RPMI8226 (cell line): ENCODE measurements around the gene FOXQ1.
"Not testable (repeated sequence)": the region's sequence is repeated elsewhere in the genome, so short reads cannot be mapped to it uniquely, and the experiment has no call there.

ENCODE experiments used
- DNase-seq: peaks from one replicate; pipeline ENCODE4 v3.0.0-alpha.2; 2015

Gene FOXQ1

DNA sequence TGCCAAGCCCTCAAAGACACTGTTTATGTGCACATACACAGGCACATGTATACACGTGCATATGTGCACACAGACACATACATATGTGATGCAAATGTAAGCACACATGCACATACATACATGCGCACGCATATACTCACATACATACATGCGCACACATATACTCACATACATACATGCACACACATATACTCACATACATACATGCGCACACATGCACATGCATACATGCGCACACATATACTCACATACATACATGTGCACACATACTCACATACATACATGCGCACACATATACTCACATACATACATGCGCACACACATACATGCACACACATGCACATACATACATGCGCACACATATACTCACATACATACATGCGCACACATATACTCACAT is 20.5 kb upstream of the FOXQ1 start:
- DNase-seq = no peak

GRCh38 chr6:1295420-1295819 is 16.5 kb upstream of the FOXQ1 start:
- DNase-seq = no peak

DNA sequence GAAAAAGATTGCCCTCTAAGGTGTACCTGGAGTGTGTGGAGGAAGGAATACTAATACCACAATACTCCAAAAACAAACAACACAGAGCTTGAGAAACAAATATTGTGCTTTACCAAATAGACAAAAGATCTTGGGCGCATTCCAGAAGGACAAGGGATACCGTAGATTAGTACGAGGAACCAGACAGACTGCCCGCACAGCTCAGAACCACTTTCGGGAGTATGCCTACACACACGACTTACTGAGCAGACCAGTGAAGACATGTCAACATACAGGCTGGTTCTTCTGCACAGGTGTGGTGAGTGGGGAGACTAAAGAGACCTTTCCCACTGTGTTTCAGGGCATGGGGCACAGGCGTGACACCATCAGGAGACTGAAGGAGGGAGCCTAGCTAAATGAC is 15.8 kb upstream of the FOXQ1 start:
- DNase-seq = no peak

DNA sequence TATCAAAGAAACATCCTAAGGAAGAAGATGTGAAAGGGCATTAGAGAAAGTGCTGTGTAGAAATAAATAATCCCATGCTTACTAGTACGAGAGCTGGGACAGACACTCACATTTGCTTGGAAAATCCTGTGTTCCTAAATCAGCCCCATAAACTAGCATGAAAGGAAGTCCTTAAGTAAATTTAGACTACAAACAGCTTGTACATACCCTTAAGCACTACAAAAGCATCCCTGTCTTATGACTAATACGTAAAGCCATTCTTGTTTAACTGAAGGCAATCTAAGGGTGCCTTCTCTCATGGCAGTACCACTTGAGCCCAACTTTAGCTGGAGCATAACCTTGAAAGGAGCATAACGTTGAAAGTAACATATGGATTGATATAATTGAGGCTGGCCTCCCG is 15.4 kb upstream of the FOXQ1 start:
- no peak for DNase-seq

DNA sequence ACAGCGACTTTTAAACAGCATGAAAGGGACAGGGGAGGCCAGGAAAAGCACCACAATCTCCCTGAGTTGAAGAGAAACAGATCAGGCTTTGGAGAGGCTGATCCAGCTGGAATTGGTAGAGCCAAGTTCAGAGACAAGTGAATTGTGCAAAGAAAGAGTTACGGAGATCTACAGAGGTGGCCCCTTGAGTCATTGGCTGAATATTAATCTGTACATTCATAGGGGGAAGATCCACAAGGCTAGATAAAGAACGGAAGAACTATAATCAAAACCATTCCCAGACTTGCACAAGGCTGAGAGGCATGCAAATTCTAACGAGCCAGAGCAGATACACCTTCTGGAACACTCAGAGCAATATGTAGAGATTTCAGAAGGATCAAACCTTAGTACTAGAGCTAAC is 14.2 kb upstream of the FOXQ1 start:
- no peak for DNase-seq

DNA sequence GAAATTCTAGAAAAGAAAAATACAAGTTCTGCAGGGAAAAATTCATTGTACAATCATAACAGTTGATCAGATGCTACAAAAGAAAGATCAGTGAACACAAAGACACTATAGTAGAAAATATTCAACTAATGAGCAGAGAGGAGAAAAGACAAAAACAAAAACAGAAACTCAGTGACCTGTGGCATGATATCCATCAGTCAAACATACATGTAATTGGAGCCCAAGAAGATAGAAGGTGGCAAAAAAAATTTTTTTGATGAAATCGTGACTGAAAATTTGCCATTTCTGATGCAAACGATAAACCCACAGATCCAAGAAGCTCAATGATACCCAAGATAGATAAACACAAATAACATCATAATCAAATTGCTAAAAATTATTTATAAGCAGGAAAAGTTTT is 13.1 kb upstream of the FOXQ1 start:
- DNase-seq = no peak

DNA sequence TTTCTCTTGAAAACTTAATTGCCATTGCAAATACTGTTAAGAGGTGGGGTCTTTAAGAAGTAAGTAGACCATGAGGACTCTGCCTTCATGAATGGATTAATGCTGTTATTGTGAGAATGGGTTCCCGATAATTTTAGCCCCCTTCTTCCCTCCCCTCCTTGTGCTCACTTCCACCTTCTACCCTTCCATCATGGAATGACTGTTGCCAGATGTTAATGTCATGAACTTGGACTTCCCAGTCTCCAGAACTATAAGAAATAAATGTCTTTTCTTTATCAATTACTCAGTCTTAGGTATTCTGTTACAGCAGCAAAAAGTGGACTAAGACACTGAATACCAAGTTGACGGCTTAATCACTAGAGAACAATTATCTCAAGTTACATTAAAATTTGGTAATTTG is 5.8 kb upstream of the FOXQ1 start:
- no peak for DNase-seq

DNA sequence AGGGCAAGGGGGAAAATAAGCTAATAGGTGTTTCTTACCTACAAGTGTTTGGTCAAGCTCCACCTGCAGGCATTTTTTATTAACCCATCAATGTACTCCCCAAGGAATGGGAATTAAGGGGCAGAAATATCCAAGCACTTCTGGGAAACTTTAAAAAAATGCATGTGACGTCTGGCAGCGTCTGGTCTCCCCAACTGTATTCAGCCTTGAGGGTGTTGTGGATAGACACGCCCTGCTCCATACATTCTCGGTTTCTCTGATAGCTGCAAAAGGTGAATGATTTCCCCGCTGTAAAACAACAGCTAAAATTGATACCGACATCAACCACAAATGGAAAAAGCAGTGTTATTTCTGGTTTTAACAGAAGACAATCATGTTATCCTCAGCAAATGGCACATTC is 2.5 kb upstream of the FOXQ1 start:
- DNase-seq = no peak

DNA sequence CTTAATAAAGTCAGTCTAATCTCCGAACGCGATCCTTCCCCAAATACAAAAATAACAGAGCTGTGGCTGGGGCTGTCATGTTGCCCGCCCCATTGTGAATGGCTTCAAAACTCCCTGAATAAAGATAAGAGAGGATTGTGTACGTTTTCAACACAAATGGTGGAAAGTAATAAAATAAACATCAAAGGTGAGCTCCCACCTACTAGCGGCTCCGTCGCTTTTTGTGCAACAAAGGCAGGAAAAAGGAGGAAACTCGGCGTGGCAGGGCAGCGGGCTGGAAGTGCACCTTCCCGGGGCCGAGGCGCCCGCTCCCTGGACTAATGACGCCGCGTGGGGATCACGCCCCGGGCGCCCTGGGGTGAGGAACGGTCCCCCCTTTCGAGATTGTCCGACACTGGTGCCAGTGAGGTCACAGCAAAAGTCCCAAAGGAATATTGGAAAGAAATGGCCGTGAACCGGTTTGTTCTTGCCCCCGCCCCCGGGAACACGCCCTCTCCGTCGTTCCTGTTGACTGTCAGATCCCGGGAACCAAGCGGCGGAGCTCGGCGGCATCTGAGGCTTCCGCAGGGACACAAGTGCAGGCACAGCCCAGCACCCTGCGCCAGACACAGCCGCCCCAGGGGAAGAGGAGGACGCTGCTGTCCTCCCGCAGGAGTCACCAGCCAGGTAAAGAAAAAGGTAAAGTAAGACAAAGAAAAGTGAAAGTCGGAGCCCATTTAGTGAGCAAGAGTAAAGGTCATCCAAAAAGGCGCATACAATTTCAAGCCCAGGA is 1.1 kb upstream of the FOXQ1 start:
- DNase-seq = no peak

- no peak for DNase-seq
Measured at GRCh38 chr6:1312203-1312472, 240 bp downstream of the FOXQ1 start.

GRCh38 chr6:1312473-1313367 is 822 bp downstream of the FOXQ1 start:
- no peak for DNase-seq

- no peak for DNase-seq
Measured at GRCh38 chr6:1313384-1313766, 1.5 kb downstream of the FOXQ1 start.

- no peak for DNase-seq
Measured at GRCh38 chr6:1313767-1314503, 2.0 kb downstream of the FOXQ1 start.

- no peak for DNase-seq
Measured at GRCh38 chr6:1314617-1315016, 2.7 kb downstream of the FOXQ1 start.

GRCh38 chr6:1315201-1315559 is 3.3 kb downstream of the FOXQ1 start:
- DNase-seq = no peak

GRCh38 chr6:1315560-1316386 is 3.9 kb downstream of the FOXQ1 start:
- no peak for DNase-seq

DNA sequence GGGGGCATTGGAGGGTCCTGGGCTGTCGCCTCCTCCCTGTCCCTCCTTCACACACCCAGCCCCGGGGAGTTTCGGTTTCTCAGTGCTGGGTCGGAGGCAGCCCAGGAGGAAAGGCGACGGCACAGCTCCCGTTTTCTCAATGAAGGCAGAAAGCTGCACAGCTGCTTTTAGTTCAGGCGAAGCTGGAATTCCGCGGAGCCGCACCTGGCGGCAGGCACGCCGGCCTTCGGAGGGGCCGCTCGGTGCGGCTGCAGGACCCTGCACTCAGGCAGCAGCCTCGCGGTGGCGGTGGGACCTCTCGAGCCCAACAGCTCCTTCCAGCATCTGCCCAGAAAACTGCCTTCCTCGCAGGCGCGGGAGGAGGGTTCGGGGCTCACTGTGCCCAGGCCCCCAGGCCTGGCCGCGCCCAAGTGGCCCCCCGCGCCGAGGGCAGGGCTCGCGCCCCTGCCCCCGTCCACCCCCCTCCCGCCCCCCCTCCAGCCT is 4.6 kb downstream of the FOXQ1 start:
- peak; percentile 14 for DNase-seq

DNA sequence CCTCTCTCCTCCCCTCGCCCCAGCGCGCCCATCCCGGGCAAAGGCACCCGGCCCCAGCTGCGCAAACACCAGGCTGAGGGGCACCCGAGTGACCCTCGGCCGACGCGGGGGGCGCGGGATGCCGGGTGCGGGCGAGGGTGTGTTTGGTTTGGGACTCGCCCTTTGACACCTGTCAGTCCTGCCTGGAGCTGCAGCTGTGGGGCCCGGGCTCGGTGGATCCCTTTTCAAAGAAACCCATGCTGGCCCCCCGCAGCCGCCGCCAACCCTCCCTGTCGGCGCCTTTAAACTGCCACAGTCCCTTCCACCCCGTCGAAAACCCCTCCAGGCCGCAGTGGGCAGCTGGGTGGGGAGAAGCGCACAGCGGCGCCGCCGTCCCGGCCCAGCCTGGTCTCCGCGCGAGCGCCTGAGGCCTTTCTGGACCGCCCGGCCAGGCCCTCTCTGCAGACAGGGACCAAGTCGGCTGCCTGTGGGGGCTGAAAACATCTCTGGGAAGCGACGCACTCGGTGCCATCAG is 5.5 kb downstream of the FOXQ1 start:
- no peak for DNase-seq

GRCh38 chr6:1318036-1318435 is 6.1 kb downstream of the FOXQ1 start:
- DNase-seq = no peak

- not testable (repeated sequence) for DNase-seq
Measured at GRCh38 chr6:1318584-1318983, 6.7 kb downstream of the FOXQ1 start.

DNA sequence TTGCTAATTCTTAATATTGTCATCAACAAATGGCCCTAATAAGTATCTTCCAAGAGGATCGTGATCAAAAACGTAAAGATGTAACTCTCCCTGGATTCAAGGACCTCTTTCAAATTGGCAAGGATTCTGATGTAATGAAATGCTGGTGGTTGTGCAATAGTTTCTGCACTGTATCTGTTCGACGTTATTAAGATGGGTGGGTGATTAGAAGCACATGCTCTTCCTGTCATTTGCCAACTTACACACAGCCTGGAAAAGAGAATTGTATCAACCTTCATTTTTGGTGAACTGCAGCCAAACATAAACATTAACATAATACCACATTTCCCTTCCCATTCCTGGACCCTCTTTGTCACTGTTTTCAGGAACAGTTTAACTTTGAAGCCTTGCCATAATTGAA is 9.8 kb downstream of the FOXQ1 start:
- DNase-seq = no peak

GRCh38 chr6:1322156-1322555 is 10.3 kb downstream of the FOXQ1 start:
- DNase-seq = no peak
